ENCODE results near the gene KDM8. TPM values are rescaled to one million over a fixed set of nuclear protein-coding genes. Genes with fewer than 3 reads are reported as not detected.

The KDM8 gene
- total and polyA plus RNA-seq, 9 of the 15 experiments (the other 6 are each of a cell fraction or from before 2014, with no cell fraction given), result 0.61 to 9.1 (median 5.4) TPM

DNA sequence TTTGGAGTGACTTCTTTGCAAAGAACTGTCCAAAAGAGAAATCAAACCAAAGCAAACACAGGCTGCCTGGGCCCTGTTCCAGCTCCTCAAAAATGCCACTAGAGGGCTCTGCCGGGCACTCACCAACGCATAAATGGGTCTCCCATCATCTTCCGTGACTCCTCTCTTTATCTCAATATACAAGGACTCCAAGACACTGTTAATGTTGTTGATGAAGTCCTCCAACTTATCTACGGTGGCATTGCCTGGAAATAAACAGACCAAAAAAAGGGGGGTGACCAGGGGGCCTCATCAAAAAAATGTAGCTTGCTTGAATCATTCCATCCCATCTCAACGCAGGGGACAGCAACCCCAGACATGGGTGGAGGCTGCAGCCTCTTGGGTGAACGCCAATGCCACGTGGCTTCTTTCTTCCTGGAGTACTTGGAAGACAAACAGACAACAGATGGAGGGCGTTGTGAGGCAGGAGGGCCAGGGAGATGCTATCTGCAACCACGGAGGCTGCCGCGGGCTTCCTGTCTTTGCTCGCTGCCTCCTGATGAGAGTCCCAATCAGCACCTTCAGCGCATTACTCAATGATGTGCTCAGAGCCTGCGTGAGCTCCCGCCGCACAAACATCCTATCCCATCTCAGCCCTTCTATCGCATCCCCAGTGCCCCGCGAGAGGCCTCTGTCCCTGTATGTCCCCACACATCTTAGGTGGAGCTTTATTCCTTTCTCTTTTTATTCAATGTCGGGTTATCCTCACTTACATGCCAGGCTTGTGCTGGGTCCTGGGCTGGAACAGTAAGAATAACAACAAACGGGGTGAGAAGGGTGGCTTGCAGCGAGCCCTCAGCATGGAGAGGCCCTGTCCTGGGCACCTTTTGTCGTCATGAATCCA, 32.0 kb downstream of the KDM8 start (continued):
- TF ChIP-seq RHOXF2B (CRISPR knock-in tag; conservative IDR thresholded peaks at IDR 0.05) (no peak), ZNF121 (CRISPR knock-in tag; conservative IDR thresholded peaks at IDR 0.05) (no peak), PTRF (tag; IDR thresholded peaks at IDR 0.05) (no peak), ZNF274 (IDR thresholded peaks at IDR 0.05; ENCODE audit: borderline replicate concordance, low read depth, low read length) (no peak), RFX5 (IDR thresholded peaks at IDR 0.05; ENCODE audit: low read depth, low read length) (no peak), RFX7 (CRISPR knock-in tag; IDR thresholded peaks at IDR 0.05) (no peak), RBM14 (IDR thresholded peaks at IDR 0.05; ENCODE audit: borderline replicate concordance, insufficient read depth, low read depth, low read length) (no peak), CREB1 (IDR thresholded peaks at IDR 0.05) (no peak), CREB1 (CRISPR knock-in tag; IDR thresholded peaks at IDR 0.05) (no peak), ZNF282 (CRISPR knock-in tag; IDR thresholded peaks at IDR 0.05) (no peak), PHF8 (IDR thresholded peaks at IDR 0.05; ENCODE audit: borderline replicate concordance, low read length) (no peak; the same call in 1 of the 2 replicates), HMG20A (CRISPR knock-in tag; conservative IDR thresholded peaks at IDR 0.05) (no peak), RBM34 (IDR thresholded peaks at IDR 0.05; ENCODE audit: borderline replicate concordance, insufficient read depth, low read length) (no peak), PTTG1 (tag; IDR thresholded peaks at IDR 0.05; ENCODE audit: low read depth) (peak; percentile 25; the same call in 1 of the 2 replicates), TSHZ1 (CRISPR knock-in tag; IDR thresholded peaks at IDR 0.05) (no peak), ZNF830 (CRISPR knock-in tag; IDR thresholded peaks at IDR 0.05) (no peak)
- TF ChIP-seq, protein P1, sequence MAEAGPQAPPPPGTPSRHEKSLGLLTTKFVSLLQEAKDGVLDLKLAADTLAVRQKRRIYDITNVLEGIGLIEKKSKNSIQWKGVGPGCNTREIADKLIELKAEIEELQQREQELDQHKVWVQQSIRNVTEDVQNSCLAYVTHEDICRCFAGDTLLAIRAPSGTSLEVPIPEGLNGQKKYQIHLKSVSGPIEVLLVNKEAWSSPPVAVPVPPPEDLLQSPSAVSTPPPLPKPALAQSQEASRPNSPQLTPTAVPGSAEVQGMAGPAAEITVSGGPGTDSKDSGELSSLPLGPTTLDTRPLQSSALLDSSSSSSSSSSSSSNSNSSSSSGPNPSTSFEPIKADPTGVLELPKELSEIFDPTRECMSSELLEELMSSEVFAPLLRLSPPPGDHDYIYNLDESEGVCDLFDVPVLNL (CRISPR knock-in tag; IDR thresholded peaks at IDR 0.05; ENCODE audit: low read depth), result no peak
- TF ChIP-seq, protein P2, sequence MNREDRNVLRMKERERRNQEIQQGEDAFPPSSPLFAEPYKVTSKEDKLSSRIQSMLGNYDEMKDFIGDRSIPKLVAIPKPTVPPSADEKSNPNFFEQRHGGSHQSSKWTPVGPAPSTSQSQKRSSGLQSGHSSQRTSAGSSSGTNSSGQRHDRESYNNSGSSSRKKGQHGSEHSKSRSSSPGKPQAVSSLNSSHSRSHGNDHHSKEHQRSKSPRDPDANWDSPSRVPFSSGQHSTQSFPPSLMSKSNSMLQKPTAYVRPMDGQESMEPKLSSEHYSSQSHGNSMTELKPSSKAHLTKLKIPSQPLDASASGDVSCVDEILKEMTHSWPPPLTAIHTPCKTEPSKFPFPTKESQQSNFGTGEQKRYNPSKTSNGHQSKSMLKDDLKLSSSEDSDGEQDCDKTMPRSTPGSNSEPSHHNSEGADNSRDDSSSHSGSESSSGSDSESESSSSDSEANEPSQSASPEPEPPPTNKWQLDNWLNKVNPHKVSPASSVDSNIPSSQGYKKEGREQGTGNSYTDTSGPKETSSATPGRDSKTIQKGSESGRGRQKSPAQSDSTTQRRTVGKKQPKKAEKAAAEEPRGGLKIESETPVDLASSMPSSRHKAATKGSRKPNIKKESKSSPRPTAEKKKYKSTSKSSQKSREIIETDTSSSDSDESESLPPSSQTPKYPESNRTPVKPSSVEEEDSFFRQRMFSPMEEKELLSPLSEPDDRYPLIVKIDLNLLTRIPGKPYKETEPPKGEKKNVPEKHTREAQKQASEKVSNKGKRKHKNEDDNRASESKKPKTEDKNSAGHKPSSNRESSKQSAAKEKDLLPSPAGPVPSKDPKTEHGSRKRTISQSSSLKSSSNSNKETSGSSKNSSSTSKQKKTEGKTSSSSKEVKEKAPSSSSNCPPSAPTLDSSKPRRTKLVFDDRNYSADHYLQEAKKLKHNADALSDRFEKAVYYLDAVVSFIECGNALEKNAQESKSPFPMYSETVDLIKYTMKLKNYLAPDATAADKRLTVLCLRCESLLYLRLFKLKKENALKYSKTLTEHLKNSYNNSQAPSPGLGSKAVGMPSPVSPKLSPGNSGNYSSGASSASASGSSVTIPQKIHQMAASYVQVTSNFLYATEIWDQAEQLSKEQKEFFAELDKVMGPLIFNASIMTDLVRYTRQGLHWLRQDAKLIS (CRISPR knock-in tag; IDR thresholded peaks at IDR 0.05), result no peak

Measured in K562 (cell line).